K562 (cell line): ENCODE results near the gene UBE2E3. TPM values are rescaled to one million over a fixed set of nuclear protein-coding genes. Genes with fewer than 3 reads are reported as not detected.

ENCODE experiments used
- ATAC-seq: fragments of 200-7000 bp; cut with Tn5 transposase; 3 replicates; pipeline ENCODE4 v1.9.1; 2020; ENCODE audit warnings: moderate library complexity
- BruUV-seq: library from RNA; stranded (reverse); fragments of 400-500 nt; replicated peaks from 2 replicates; lab custom pipeline; 2021; lab: Mats Ljungman, UMichigan
- CTCF ChIA-PET: fragments of 300-600 bp; formaldehyde crosslinking; extraction: SDS; loops from one replicate; lab custom pipeline; 2021; ENCODE audit warnings: low intra/inter-chr PET ratio; lab: Yijun Ruan, JAX
- POLR2A ChIA-PET: fragments of 300-600, 350-650 bp; sonication (Branson Sonifier 250); formaldehyde crosslinking; extraction: SDS; loops from one replicate; lab custom pipeline; 2021; ENCODE audit warnings: antibody characterized with exemption, inconsistent platforms; lab: Yijun Ruan, JAX
- DNase-seq, 4 experiments: peaks; one replicate each; pipeline versions ENCODE4 v3.0.0 to v3.0.0-alpha.2; 2011 to 2018; ENCODE audit warnings: low spot score in 3 of 4, mixed read lengths in 3 of 4; ENCODE audit errors: extremely low read depth in 1 of 4
- FAIRE-seq: peaks from 2 replicates; lab custom pipeline; 2011; peaks lifted over from hg19 to GRCh38; lab: Jason Lieb, UNC
- H2AFZ ChIP-seq: 2 replicates; pipeline ENCODE4 v1.6.0; 2011; ENCODE audit warnings: low read depth, low read length, control low read depth, inconsistent platforms
- H3K27ac ChIP-seq: fragments of 200-600 bp; 3 replicates; pipeline ENCODE4 v1.8.0; 2011; ENCODE audit warnings: low read depth, mild to moderate bottlenecking, control low read depth, inconsistent platforms, low read length, moderate library complexity, mixed read lengths; ENCODE audit errors: extremely low read depth
- H3K27me3 ChIP-seq, 2 experiments: fragments of 300-600 bp in 1 of 2; 2 replicates in 1 of 2; 3 replicates in 1 of 2; pipeline versions ENCODE4 v1.6.0 to v1.8.0; 2011; ENCODE audit warnings: inconsistent platforms in 2 of 2, low read length in 2 of 2, mild to moderate bottlenecking in 1 of 2, mixed read lengths in 1 of 2, moderate library complexity in 1 of 2; ENCODE audit not compliant: control insufficient read depth in 2 of 2, insufficient read depth in 2 of 2
- H3K36me3 ChIP-seq: fragments of 300-600 bp; 3 replicates; pipeline ENCODE4 v1.8.0; 2011; ENCODE audit warnings: mild to moderate bottlenecking, low read length, inconsistent platforms; ENCODE audit not compliant: control insufficient read depth, insufficient read depth
- H3K4me1 ChIP-seq, 2 experiments: fragments of 200-600 bp in 1 of 2; replicated peaks in 1 of 2; 2 replicates in 1 of 2; 3 replicates in 1 of 2; pipeline versions ENCODE4 v1.5.1 to v1.8.0; 2011; ENCODE audit warnings: inconsistent platforms in 2 of 2, low read length in 2 of 2, mild to moderate bottlenecking in 1 of 2, mixed read lengths in 1 of 2, moderate library complexity in 1 of 2; ENCODE audit not compliant: control insufficient read depth in 2 of 2, insufficient read depth in 2 of 2
- H3K4me2 ChIP-seq: 2 replicates; pipeline ENCODE4 v1.6.1; 2011; ENCODE audit warnings: low read length, control low read depth, inconsistent platforms, mixed read lengths; ENCODE audit not compliant: insufficient read depth
- H3K4me3 ChIP-seq: fragments of 200-600 bp; sonication (generic), shearing (Covaris generic); 2 replicates; pipeline ENCODE4 v1.5.1; 2016; ENCODE audit warnings: control low read depth, inconsistent platforms
- H3K79me2 ChIP-seq: fragments of 200-600 bp; 3 replicates; pipeline ENCODE4 v1.8.0; 2011; ENCODE audit warnings: low read length, inconsistent platforms; ENCODE audit not compliant: control insufficient read depth, insufficient read depth
- H3K9ac ChIP-seq, 2 experiments: 2 replicates each; pipeline versions ENCODE4 v1.6.0 to v1.6.1; 2011; ENCODE audit warnings: low read depth in 2 of 2, low read length in 2 of 2, control low read depth in 1 of 2, inconsistent platforms in 1 of 2, mild to moderate bottlenecking in 1 of 2, mixed read lengths in 1 of 2; ENCODE audit not compliant: insufficient read depth in 1 of 2
- H3K9me1 ChIP-seq: one replicate; pipeline ENCODE4 v1.6.0; 2011; ENCODE audit warnings: inconsistent platforms, mild to moderate bottlenecking, low read length, moderate library complexity; ENCODE audit not compliant: control insufficient read depth, insufficient read depth
- H3K9me3 ChIP-seq: replicated peaks from 2 replicates; pipeline ENCODE4 v1.5.1; 2011; ENCODE audit warnings: low read depth, low read length, inconsistent platforms; ENCODE audit not compliant: control insufficient read depth, insufficient read depth
- H4K20me1 ChIP-seq: replicated peaks from 2 replicates; pipeline ENCODE4 v1.6.1; 2011; ENCODE audit warnings: low read length, inconsistent platforms, mixed read lengths; ENCODE audit not compliant: control insufficient read depth, insufficient read depth
- EP300 ChIP-seq: IDR thresholded peaks from 2 replicates; pipeline ENCODE4 v1.6.1; 2012; ENCODE audit warnings: low read length, improper control_type of control experiment
- NR2C1 ChIP-seq, 2 experiments: fragments of 450-650 bp; IDR thresholded peaks; 2 replicates each; pipeline ENCODE4 v1.6.1; 2017; ENCODE audit warnings: mild to moderate bottlenecking in 2 of 2, antibody characterized with exemption in 1 of 2, inconsistent platforms in 1 of 2, missing compliant biosample characterization in 1 of 2, missing genetic modification characterization in 1 of 2
- TBP ChIP-seq: optimal IDR thresholded peaks from 2 replicates; pipeline ENCODE3; 2011; ENCODE audit warnings: low read depth, low read length, improper control_type of control experiment
- TEAD2 ChIP-seq: fragments of 450-650 bp; IDR thresholded peaks from 2 replicates; pipeline ENCODE4 v1.6.1; 2016; ENCODE audit warnings: missing genetic modification characterization, control low read depth, missing compliant biosample characterization
- WGBS: fragments of 100-300 bp; shearing (Covaris generic); methylation state at CpG from one replicate; pipeline ENCODE4 v1.1.6; 2016; ENCODE audit warnings: low coverage, mixed read lengths; ENCODE audit not compliant: insufficient coverage; ENCODE audit errors: missing lambda C conversion rate; 5-methylcytosine and 5-hydroxymethylcytosine counted together
- in situ Hi-C: fragments of 300-500 bp; cut with MboI; formaldehyde crosslinking; loops from 4 replicates; pipeline ENCODE4 v1.15.0; 2018; ENCODE audit warnings: inconsistent platforms, mixed read lengths
- intact Hi-C: fragments of 100-400 bp; cut with micrococcal nuclease; formaldehyde crosslinking; loops from 2 replicates; pipeline ENCODE4 v1.14.2; 2022
- polyA plus RNA-seq, 8 experiments: library from polyadenylated mRNA; depleted of rRNA in 4 of 8; stranded (reverse) in 5 of 8; unstranded in 3 of 8; fragments of >200 nt; fragmentation: Nextera tagmentation in 2 of 8; fragmentation: Illumina TruSeq in 1 of 8; extraction: Ambion mirVana in 2 of 8; extraction: Trizol in 1 of 8; gene quantifications; 2 replicates each; pipeline versions ENCODE4 v1.2.1 to v1.2.3, GENCODE V29; 2011 to 2014; ENCODE audit warnings: inconsistent platforms in 1 of 8, missing spikeins in 1 of 8
- total RNA-seq, 7 experiments: library from RNA; depleted of rRNA in 6 of 7; stranded (reverse); fragments of >200 nt in 6 of 7; fragmentation: Illumina TruSeq in 2 of 7; extraction: Trizol in 2 of 7; gene quantifications; 2 replicates each; pipeline versions ENCODE4 v1.2.1 to v1.2.3, GENCODE V29; 2011 to 2021; ENCODE audit warnings: low replicate concordance in 1 of 7
- TF ChIP-seq, protein P1 (sequence below), 2 experiments: fragments of 450-650 bp; IDR thresholded peaks; 2 replicates each; pipeline ENCODE4 v1.6.1; 2016; ENCODE audit warnings: mild to moderate bottlenecking in 2 of 2, borderline replicate concordance in 1 of 2, low read depth in 1 of 2, moderate library complexity in 1 of 2

UBE2E3 gene
- total and polyA plus RNA-seq, 9 of the 15 experiments (the other 6 are each of a cell fraction or from before 2014, with no cell fraction given) = 58.2 to 173 (median 78.0) TPM

- FAIRE-seq = no peak
- H3K9me1 ChIP-seq = no peaks in the 10 kb centered on the region
- peaks cover 41% of the 10 kb centered on the region for H3K36me3 ChIP-seq
- intact Hi-C loops = no loop called here
- no peaks in the 10 kb centered on the region for H4K20me1 ChIP-seq
- no peak overlapping the region for H3K27ac ChIP-seq
- ChIA-PET CTCF (no interaction called here), POLR2A (interaction anchor here (0.7 to 5.6 kb wide), 2 partner anchors 9 to 10 kb away, joined by 3 to 38 read pairs; partner anchors contain the start of gene UBE2E3)
- no peak for TF ChIP-seq TEAD2 (tag)
- BruUV-seq = no TSS peak
- H3K4me1 ChIP-seq = no peaks in the 10 kb centered on the region
- no peak overlapping the region for H3K9ac ChIP-seq
- WGBS = 68% methylated on average over 3 of the region's 3 CpGs
- in situ Hi-C loops = no loop called here
- H3K4me2 ChIP-seq = no peak overlapping the region
- no peak for ATAC-seq
- H2AFZ ChIP-seq = no peak overlapping the region
- H3K79me2 ChIP-seq = peaks cover 74% of the 10 kb centered on the region
- DNase-seq = no peak
- no peaks in the 10 kb centered on the region for H3K9me3 ChIP-seq
- H3K27me3 ChIP-seq = no peaks in the 10 kb centered on the region
- H3K4me3 ChIP-seq = no peak overlapping the region
These were observed 9.9 kb downstream of the UBE2E3 start for GRCh38 chr2:180990337-180990736.

- DNase-seq = no peak
- Histone ChIP-seq H3K9ac (no peak overlapping the region), H3K27me3 (no peaks in the 10 kb centered on the region), H3K79me2 (peaks cover 74% of the 10 kb centered on the region), H3K27ac (no peak overlapping the region), H2AFZ (no peak overlapping the region), H3K9me3 (no peaks in the 10 kb centered on the region), H3K9me1 (no peaks in the 10 kb centered on the region), H3K36me3 (peaks cover 38% of the 10 kb centered on the region), H3K4me1 (no peaks in the 10 kb centered on the region), H4K20me1 (no peaks in the 10 kb centered on the region), H3K4me2 (no peak overlapping the region), H3K4me3 (no peak overlapping the region)
- CTCF ChIA-PET = no interaction called here
- intact Hi-C loops (no loop called here), in situ Hi-C loops (no loop called here)
- 94% methylated on average over 1 of the region's 1 CpG for WGBS
- ATAC-seq = no peak
- POLR2A ChIA-PET = interaction anchor here (0.7 to 5.6 kb wide), 2 partner anchors 9 to 10 kb away, joined by 3 to 38 read pairs; partner anchors contain the start of gene UBE2E3
- BruUV-seq = no TSS peak
- no peak for FAIRE-seq
- TF ChIP-seq, protein P1, sequence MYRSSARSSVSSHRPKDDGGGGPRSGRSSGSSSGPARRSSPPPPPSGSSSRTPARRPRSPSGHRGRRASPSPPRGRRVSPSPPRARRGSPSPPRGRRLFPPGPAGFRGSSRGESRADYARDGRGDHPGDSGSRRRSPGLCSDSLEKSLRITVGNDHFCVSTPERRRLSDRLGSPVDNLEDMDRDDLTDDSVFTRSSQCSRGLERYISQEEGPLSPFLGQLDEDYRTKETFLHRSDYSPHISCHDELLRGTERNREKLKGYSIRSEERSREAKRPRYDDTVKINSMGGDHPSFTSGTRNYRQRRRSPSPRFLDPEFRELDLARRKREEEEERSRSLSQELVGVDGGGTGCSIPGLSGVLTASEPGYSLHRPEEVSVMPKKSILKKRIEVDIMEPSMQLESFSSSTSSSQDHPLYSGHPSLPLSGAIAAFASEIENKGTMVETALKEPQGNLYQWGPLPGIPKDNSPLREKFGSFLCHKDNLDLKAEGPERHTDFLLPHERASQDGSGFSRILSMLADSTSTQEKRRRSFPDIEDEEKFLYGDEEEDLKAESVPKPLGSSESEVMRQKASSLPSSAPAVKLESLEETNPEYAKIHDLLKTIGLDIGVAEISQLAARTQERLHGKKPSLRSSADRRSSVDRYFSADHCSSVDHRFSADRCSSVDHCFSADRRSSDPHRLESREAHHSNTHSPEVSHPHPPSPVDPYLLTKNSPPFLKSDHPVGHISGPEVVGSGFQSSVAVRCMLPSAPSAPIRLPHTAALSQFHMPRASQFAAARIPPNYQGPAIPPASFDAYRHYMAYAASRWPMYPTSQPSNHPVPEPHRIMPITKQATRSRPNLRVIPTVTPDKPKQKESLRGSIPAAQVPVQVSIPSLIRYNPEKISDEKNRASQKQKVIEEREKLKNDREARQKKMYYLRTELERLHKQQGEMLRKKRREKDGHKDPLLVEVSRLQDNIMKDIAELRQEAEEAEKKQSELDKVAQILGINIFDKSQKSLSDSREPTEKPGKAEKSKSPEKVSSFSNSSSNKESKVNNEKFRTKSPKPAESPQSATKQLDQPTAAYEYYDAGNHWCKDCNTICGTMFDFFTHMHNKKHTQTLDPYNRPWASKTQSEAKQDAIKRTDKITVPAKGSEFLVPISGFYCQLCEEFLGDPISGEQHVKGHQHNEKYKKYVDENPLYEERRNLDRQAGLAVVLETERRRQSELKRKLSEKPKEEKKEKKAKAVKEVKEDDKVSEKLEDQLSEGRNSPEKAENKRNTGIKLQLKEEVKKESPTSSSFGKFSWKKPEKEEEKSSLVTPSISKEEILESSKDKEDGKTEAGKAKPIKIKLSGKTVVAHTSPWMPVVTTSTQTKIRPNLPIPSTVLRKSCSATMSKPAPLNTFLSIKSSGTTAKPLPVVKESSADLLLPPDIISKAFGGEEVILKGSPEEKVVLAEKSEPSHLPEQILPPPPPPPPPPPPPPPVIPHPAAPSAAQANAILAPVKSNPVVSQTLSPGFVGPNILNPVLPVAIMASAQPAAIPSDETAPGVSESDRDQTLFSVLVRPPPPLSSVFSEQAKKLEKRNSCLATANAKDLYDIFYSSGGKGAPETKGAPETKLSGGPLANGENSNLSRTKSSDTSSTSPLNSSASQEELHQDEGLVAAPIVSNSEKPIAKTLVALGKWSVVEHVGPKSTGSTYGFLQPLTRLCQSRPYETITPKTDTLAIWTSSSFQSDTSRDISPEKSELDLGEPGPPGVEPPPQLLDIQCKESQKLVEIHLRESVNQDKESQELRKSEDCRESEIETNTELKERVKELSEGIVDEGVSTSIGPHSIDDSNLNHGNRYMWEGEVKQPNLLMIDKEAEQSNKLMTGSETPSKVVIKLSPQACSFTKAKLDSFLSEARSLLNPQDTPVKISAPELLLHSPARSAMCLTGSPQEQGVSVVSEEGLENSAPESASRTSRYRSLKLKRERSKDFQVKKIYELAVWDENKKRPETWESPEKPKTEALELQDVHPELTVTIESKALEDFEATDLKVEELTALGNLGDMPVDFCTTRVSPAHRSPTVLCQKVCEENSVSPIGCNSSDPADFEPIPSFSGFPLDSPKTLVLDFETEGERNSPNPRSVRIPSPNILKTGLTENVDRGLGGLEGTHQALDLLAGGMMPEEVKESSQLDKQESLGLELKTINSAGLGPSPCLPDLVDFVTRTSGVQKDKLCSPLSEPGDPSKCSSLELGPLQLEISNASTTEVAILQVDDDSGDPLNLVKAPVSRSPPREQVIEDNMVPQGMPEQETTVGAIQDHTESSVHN (IDR thresholded peaks at IDR 0.05; ENCODE audit: borderline replicate concordance in 1 of 2, low read depth in 1 of 2) = no peak
- TF ChIP-seq TBP = no peak
- TF ChIP-seq NR2C1 (IDR thresholded peaks at IDR 0.05) = no peak
- no peak for TF ChIP-seq NR2C1 (tag; IDR thresholded peaks at IDR 0.05)
- no peak for TF ChIP-seq EP300
These were observed 10.4 kb downstream of the UBE2E3 start for GRCh38 chr2:180990794-180991193.
